ENCODE measurements around the gene BCAS1.

The BCAS1 gene

GRCh38 chr20:54047048-54047447, 23.3 kb downstream of the BCAS1 start:
- no peak for ATAC-seq
- TF ChIP-seq ISL1 (CRISPR knock-in tag; IDR thresholded peaks at IDR 0.05): no peak
- TF ChIP-seq ZFP30 (CRISPR knock-in tag; IDR thresholded peaks at IDR 0.05): no peak
- TF ChIP-seq TSHZ2 (CRISPR knock-in tag; IDR thresholded peaks at IDR 0.05): no peak
- no peak for TF ChIP-seq TCF4 (CRISPR knock-in tag; IDR thresholded peaks at IDR 0.05; ENCODE audit: borderline replicate concordance)
- TF ChIP-seq RARB (CRISPR knock-in tag; IDR thresholded peaks at IDR 0.05): no peak
- no peak for TF ChIP-seq TOX (CRISPR knock-in tag; IDR thresholded peaks at IDR 0.05; ENCODE audit: borderline replicate concordance)
- no peak for TF ChIP-seq PPARA (CRISPR knock-in tag; IDR thresholded peaks at IDR 0.05; ENCODE audit: borderline replicate concordance)
- no peak for TF ChIP-seq BACH2 (CRISPR knock-in tag; IDR thresholded peaks at IDR 0.05; ENCODE audit: borderline replicate concordance)
- no peak for TF ChIP-seq SNAI2 (CRISPR knock-in tag; IDR thresholded peaks at IDR 0.05)
- no peak for TF ChIP-seq ZC3H10 (CRISPR knock-in tag; IDR thresholded peaks at IDR 0.05)
- TF ChIP-seq ZNF8 (CRISPR knock-in tag; IDR thresholded peaks at IDR 0.05): no peak

- ATAC-seq: no peak
- no peak for TF ChIP-seq ZFP30 (CRISPR knock-in tag; IDR thresholded peaks at IDR 0.05)
- no peak for TF ChIP-seq GLIS3 (CRISPR knock-in tag; IDR thresholded peaks at IDR 0.05)
- TF ChIP-seq ISL1 (CRISPR knock-in tag; IDR thresholded peaks at IDR 0.05): no peak
- no peak for TF ChIP-seq ZNF565 (CRISPR knock-in tag; conservative IDR thresholded peaks at IDR 0.05; ENCODE audit: low read depth)
Observed at GRCh38 chr20:54044156-54044555, 26.2 kb downstream of the BCAS1 start.

- TF ChIP-seq CSDC2 (CRISPR knock-in tag; IDR thresholded peaks at IDR 0.05) (no peak), ZNF70 (CRISPR knock-in tag; IDR thresholded peaks at IDR 0.05) (no peak), GLIS3 (CRISPR knock-in tag; IDR thresholded peaks at IDR 0.05) (no peak), ZFP3 (CRISPR knock-in tag; IDR thresholded peaks at IDR 0.05) (no peak), TSHZ2 (CRISPR knock-in tag; IDR thresholded peaks at IDR 0.05) (no peak), PPARA (CRISPR knock-in tag; IDR thresholded peaks at IDR 0.05; ENCODE audit: borderline replicate concordance) (no peak), ZNF565 (CRISPR knock-in tag; conservative IDR thresholded peaks at IDR 0.05; ENCODE audit: low read depth) (no peak), ZC3H10 (CRISPR knock-in tag; IDR thresholded peaks at IDR 0.05) (no peak), ESRRG (CRISPR knock-in tag; IDR thresholded peaks at IDR 0.05) (no peak), TCF4 (CRISPR knock-in tag; IDR thresholded peaks at IDR 0.05; ENCODE audit: borderline replicate concordance) (no peak), CREB5 (CRISPR knock-in tag; IDR thresholded peaks at IDR 0.05; ENCODE audit: low read depth) (no peak), ZFP30 (CRISPR knock-in tag; IDR thresholded peaks at IDR 0.05) (no peak)
- no peak for ATAC-seq
Observed at GRCh38 chr20:54043076-54043967, 27.1 kb downstream of the BCAS1 start.

GRCh38 chr20:54042021-54042420, 28.4 kb downstream of the BCAS1 start:
- TF ChIP-seq ISL1 (CRISPR knock-in tag; IDR thresholded peaks at IDR 0.05) (no peak), ZFP30 (CRISPR knock-in tag; IDR thresholded peaks at IDR 0.05) (no peak), BACH2 (CRISPR knock-in tag; IDR thresholded peaks at IDR 0.05; ENCODE audit: borderline replicate concordance) (no peak), CSDC2 (CRISPR knock-in tag; IDR thresholded peaks at IDR 0.05) (no peak), SNAI2 (CRISPR knock-in tag; IDR thresholded peaks at IDR 0.05) (no peak), ZNF8 (CRISPR knock-in tag; IDR thresholded peaks at IDR 0.05) (no peak), ZNF565 (CRISPR knock-in tag; conservative IDR thresholded peaks at IDR 0.05; ENCODE audit: low read depth) (no peak), GLIS3 (CRISPR knock-in tag; IDR thresholded peaks at IDR 0.05) (no peak), TOX (CRISPR knock-in tag; IDR thresholded peaks at IDR 0.05; ENCODE audit: borderline replicate concordance) (no peak), TSHZ2 (CRISPR knock-in tag; IDR thresholded peaks at IDR 0.05) (no peak), PATZ1 (CRISPR knock-in tag; IDR thresholded peaks at IDR 0.05; ENCODE audit: borderline replicate concordance) (no peak), ZC3H10 (CRISPR knock-in tag; IDR thresholded peaks at IDR 0.05) (no peak), PPARA (CRISPR knock-in tag; IDR thresholded peaks at IDR 0.05; ENCODE audit: borderline replicate concordance) (no peak)
- ATAC-seq: no peak
